Neural progenitor cell (in vitro differentiated cells): ENCODE data around the gene CSF3R.

Experiments
- CTCF ChIP-seq: fragments of 200-600 bp; sonication (generic); IDR thresholded peaks from 2 replicates; pipeline ENCODE4 v1.5.1; 2017; ENCODE audit warnings: antibody characterized with exemption, mild to moderate bottlenecking
- EZH2 ChIP-seq: fragments of 200-600 bp; sonication (generic); IDR thresholded peaks from 2 replicates; pipeline ENCODE4 v1.6.1; 2017; ENCODE audit warnings: antibody characterized with exemption, mild to moderate bottlenecking, moderate library complexity

DNA sequence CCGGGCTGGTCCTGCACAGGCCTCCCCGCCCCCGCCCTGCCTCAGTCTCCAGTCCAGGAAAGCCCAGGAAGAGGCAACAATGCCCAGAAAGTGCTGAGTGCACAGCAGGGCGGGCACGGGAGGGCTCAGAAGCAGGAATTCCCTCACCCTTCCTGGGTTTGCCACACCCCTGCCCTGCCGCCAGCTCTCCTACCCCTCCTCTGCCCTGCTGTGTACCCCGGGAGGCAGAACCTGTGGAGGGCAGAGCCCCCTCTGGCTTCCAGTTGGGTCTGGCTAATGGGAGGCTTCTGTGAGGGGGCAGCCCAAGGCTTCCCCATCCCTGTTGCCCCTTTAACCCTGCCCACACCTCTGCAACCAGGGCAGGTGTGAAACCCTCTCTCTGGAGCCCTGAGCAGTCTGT is 47.5 kb upstream of the CSF3R start:
- TF ChIP-seq CTCF: no peak
- TF ChIP-seq EZH2: no peak
